ENCODE data around the gene NPPA.
A peak's percentile ranks its signal among the peaks of the same experiment; 100 is the strongest.

The NPPA gene

DNA sequence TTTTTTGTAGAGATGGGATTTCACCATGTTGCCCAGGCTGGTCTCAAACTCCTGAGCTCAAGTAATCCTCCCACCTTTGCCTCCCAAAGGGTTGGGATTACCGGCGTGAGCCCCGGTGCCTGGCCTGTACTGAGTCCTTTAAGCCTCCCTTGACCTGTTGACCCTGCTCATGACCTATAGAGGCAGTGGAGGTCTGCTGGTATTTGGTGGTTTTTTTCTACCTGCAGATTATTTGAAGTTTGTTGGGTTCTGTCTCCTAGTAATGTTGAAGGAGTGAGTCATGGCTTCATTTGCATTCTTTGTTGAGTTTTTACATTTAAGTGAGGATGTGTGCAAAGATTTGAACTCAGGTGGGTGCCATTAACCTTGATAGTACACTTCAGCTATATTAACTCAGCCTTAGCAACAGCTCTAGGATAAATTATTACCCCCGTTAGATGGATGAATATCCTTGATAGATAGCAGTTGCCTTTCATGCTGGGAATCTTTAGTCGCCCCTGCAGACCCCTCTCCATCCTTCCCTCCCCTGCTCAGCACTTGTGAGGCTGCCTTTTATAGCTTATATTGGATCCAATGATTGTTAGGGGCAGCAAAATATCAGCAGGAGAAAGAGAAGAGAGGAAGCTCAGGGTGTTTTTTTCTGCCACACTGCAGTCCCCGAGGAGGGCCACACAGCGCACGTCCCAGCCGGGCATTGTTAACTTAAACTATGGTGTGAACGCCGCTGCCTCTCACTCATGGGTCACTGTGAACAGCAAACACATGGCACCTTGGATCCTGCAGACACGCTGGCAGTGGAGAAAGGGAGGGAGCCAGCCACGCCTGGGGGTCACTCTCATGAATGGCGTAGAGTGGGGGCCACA lies 26.0 kb upstream of the NPPA start:
- DNase-seq: no peak

- DNase-seq: no peak
Observed at GRCh38 chr1:11872545-11872944, 25.0 kb upstream of the NPPA start.

DNA sequence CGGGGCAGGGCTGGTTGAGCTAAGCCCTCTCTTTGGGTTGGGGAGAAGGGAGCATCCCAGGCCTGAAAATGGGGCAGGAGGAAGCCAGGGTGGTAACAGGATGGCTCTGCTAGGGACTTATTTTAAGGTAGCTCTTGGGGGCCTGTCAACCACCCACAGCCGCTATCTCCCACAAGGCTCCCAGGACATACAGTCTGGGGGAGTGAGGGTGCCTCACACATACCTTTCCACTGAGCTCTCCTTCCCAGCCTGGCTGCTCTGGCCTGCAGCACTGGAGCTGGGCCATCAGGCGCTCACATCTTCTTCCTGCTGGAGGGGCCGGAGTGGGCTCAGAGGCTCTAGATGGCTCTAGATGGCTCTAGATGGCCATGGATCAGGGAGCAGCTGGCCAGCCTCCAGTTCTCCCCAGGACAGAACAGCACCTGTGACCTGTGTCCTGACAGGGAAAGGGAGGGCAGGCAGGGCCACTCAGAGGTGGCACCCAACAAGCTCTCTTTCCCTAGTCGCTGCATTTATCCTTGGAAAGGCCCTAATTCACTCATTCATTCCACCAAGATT lies 22.1 kb upstream of the NPPA start:
- DNase-seq: no peak

DNA sequence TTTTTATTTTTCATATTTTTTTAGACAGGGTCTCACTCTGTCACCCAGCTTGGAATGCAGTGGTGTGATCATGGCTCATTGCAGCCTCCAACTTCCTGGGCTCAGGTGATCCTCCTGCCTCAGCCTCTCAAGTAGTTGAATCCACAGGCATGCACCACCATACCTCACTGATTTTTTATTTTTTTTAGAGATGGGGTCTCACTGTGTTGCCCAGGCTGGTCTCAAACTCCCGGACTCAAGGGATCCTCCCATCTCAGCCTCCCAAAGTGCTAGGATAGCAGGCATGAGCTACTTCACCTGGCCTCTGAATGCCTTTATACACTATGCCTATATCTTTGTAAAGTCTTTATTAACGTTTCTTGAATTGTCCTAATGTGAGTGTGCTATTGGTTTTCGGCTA lies 21.5 kb upstream of the NPPA start:
- no peak for DNase-seq

GRCh38 chr1:11868331-11868980 lies 20.9 kb upstream of the NPPA start:
- DNase-seq: no peak

DNA sequence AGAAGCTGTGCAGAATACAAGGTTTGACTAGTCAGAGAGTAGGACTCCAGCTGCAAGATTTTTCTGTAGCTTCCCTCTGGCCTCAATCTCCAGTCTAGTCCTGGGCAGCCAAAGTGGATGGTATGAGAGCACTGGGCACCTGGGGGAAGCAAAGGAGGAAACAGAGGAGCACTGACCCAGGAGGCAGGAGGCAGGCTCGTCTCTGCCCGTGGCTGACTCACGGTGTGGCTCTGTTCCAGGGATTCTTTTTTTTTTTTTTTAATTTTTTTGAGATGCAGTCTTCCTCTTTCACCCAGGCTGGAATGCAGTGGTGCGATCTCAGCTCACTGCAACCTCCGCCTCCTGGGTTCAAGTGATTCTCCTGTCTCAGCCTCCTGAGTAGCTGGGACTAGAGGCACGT lies 15.3 kb upstream of the NPPA start:
- DNase-seq: no peak

DNA sequence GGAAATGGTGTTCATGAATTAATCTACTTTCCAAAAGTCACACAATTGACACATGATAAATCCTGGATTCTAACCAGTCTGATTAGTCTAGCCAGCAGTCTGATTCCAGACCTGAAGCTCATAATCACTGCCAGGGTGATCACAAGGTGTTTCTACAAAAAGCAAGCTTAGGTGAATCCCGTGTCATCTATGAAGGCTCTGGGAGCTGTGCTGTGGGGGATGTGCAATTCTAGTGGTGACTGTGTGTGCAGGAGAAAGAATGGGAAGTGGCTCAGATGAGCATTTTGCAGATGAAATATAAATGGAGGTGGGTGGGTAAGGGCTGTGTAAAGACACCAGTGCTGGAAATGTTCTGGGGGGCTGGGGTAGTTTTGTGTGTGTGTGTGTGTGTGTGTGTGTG lies 13.0 kb upstream of the NPPA start:
- no peak for DNase-seq

GRCh38 chr1:11860083-11860482 lies 12.5 kb upstream of the NPPA start:
- no peak for DNase-seq

DNA sequence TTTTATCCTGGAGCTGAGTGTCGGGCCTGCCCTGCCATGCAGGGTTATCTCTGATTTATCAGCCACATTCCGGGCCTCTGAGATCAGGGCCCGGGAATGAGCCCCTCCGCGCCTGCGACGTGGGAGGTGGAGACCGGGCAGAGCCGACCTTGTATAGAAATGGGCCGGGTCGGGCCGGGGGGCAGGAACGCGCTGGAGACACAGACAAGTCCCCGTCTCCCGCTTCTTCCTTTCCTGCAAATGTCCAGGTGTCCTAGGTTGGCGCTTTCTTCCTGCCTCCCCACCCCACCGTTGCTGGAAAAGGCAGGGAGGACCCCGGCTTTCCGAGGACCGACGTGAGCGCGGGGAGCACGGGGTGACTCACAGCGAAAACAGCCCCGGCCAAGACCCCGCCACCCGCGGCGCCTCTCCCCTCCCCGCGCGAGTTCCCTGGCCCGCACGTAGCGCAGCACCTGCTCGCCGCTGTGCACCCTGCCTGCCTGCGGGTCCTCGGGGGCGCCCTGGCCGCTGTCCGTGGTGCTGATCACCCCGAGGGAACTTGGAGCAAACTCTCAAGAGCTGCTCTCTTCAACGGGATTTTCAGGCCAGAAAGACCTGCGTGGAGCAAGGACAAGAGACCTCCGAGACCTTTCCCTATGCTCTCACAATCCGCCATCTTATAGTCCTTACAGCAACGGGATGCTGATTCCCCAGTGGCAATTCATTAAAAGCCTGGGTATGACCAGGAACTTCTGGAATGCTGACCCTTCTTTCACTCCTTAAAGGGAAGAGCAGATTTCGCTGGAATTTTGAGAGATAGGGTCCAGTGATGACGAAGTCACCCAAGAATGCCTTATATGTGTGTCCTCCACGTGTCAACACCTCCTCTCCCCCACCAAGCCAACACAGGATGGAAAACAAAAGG lies 11.6 kb upstream of the NPPA start:
- peak; percentile 31 for DNase-seq

GRCh38 chr1:11858613-11858967 lies 11.0 kb upstream of the NPPA start, which contains the start of gene NPPB:
TSS of gene NPPB (minus strand) at chr1:11858945. CDS start at chr1:11858833, 112 bp downstream.
- DNase-seq: no peak

DNA sequence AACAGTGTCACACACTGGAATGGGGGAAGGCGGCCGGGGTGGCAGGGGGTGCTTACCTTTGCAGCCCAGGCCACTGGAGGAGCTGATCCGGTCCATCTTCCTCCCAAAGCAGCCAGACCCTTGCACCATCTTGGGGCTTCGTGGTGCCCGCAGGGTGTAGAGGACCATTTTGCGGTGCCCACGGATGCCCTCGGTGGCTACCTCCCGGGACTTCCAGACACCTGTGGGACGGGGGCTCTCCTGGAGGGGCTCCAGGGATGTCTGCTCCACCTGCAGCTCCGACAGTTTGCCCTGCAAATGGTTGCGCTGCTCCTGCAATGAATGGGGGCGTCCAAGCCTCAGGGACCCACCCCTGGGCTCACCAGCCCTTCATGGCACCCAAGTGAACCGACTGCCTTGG lies 10.6 kb upstream of the NPPA start:
- DNase-seq: no peak

GRCh38 chr1:11857164-11857851 lies 9.7 kb upstream of the NPPA start:
- no peak for DNase-seq

- DNase-seq: no peak
Observed at GRCh38 chr1:11856698-11857097, 9.1 kb upstream of the NPPA start.

- DNase-seq: no peak
Observed at GRCh38 chr1:11855430-11855829, 7.8 kb upstream of the NPPA start.

DNA sequence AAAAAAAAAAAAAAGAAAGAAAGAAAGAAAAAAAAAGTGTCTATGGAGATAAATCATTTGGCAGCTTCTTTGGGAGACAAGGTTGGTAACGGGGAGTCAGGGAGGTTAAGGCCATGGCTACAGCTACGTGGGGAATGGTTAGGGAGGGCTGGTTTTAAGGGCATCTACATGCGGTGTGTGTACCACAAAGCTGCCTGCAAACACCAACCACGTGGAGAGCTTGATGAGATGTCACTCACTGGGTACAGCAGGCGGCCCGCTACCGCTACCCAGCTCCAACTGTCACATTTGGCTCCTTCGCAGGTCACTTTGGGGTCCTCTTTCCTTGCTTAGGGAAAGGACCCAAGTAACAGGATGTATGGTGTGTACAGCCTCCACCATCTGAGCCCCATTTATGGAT lies 6.9 kb upstream of the NPPA start:
- no peak for DNase-seq

- DNase-seq: no peak
Observed at GRCh38 chr1:11851180-11851579, 3.6 kb upstream of the NPPA start.

- no peak for DNase-seq
Observed at GRCh38 chr1:11850156-11850555, 2.6 kb upstream of the NPPA start.

DNA sequence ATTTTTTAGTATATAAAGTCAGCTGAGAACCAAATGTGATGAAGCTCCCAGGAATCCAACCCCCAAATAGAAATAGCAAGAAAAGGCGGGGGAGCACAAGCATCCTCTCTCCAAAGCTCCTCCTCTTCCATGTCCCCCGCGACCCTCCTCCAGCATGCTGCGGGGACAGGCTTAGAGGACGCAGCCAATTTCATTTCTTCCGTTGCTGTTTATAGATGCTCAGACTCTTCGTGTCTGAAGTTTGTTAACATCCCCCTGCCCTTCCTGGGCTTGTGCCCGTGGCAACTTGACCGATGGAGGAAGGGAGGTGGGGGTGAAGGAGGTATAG lies 754 bp upstream of the NPPA start:
- DNase-seq: no peak

- DNase-seq: no peak
Observed at GRCh38 chr1:11845641-11846335, 1.8 kb downstream of the NPPA start.

- DNase-seq: no peak
Observed at GRCh38 chr1:11842154-11843041, 5.2 kb downstream of the NPPA start.

Data from activated gamma-delta T cell (primary cell).